Measurements from ENCODE around the gene FBLN1.

FBLN1 gene

GRCh38 chr22:45649809-45650208 is 147.1 kb downstream of the FBLN1 start:
- Mint-ChIP-seq H3K4me1 (peaks cover 5% of the 10 kb centered on the region), H3K27ac (no peak overlapping the region), H3K36me3 (ENCODE audit: low read depth) (no peaks in the 10 kb centered on the region), H3K27me3 (ENCODE audit: low read depth, poor library complexity) (peaks cover 60% of the 10 kb centered on the region), H3K9me3 (peaks cover 15% of the 10 kb centered on the region), H3K4me3 (no peak overlapping the region)
- no peak for DNase-seq
- TF ChIP-seq, protein P1, sequence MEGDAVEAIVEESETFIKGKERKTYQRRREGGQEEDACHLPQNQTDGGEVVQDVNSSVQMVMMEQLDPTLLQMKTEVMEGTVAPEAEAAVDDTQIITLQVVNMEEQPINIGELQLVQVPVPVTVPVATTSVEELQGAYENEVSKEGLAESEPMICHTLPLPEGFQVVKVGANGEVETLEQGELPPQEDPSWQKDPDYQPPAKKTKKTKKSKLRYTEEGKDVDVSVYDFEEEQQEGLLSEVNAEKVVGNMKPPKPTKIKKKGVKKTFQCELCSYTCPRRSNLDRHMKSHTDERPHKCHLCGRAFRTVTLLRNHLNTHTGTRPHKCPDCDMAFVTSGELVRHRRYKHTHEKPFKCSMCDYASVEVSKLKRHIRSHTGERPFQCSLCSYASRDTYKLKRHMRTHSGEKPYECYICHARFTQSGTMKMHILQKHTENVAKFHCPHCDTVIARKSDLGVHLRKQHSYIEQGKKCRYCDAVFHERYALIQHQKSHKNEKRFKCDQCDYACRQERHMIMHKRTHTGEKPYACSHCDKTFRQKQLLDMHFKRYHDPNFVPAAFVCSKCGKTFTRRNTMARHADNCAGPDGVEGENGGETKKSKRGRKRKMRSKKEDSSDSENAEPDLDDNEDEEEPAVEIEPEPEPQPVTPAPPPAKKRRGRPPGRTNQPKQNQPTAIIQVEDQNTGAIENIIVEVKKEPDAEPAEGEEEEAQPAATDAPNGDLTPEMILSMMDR (IDR thresholded peaks at IDR 0.05): no peak

DNA sequence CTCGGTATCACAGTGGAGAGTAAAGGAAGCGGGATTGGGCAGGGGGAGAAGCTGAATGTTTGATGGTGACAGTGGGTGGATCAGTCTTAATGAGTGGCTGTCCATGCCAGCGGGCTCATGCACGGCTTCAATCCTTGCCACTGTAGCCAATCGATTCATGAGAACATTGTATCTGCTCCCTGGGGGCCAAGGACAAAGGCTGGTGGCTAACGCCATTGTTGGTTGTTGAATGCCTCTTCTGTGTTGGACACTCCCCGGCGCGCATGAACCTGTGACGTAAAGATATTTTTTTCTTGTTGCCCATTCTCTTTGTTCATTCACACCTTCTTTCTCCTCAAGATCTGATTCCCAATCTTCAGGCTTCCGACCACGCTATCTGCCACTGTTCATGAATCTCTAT is 148.0 kb downstream of the FBLN1 start:
- Mint-ChIP-seq H3K27ac (no peak overlapping the region), H3K36me3 (ENCODE audit: low read depth) (no peaks in the 10 kb centered on the region), H3K4me3 (no peak overlapping the region), H3K4me1 (peaks cover 4% of the 10 kb centered on the region), H3K9me3 (peaks cover 15% of the 10 kb centered on the region), H3K27me3 (ENCODE audit: low read depth, poor library complexity) (peaks cover 55% of the 10 kb centered on the region)
- no peak for DNase-seq
- TF ChIP-seq, protein P1 (IDR thresholded peaks at IDR 0.05): no peak
